Activated naive CD8-positive, alpha-beta T cell (primary cell): ENCODE measurements around the gene STC2.

Experiments
- H3K27ac Mint-ChIP-seq: one replicate; pipeline ENCODE4 v1.8.0; 2021; ENCODE audit warnings: mixed read lengths
- H3K27me3 Mint-ChIP-seq: one replicate; pipeline ENCODE4 v1.8.0; 2021; ENCODE audit warnings: mixed read lengths
- H3K36me3 Mint-ChIP-seq: one replicate; pipeline ENCODE4 v1.8.0; 2021; ENCODE audit warnings: mixed read lengths
- H3K4me1 Mint-ChIP-seq: one replicate; pipeline ENCODE4 v1.8.0; 2021; ENCODE audit warnings: low read depth, mixed read lengths
- H3K4me3 Mint-ChIP-seq: one replicate; pipeline ENCODE4 v1.8.0; 2021; ENCODE audit warnings: mild to moderate bottlenecking, mixed read lengths
- H3K9me3 Mint-ChIP-seq: one replicate; pipeline ENCODE4 v1.8.0; 2021; ENCODE audit warnings: low read depth, mixed read lengths

Gene STC2

GRCh38 chr5:173321886-173322285, 6.3 kb downstream of the STC2 start:
- H3K4me3 Mint-ChIP-seq, result no peak overlapping the region
- H3K27me3 Mint-ChIP-seq, result peaks cover 36% of the 10 kb centered on the region
- peaks cover 4% of the 10 kb centered on the region for H3K36me3 Mint-ChIP-seq
- peaks cover 20% of the 10 kb centered on the region for H3K4me1 Mint-ChIP-seq
- no peaks in the 10 kb centered on the region for H3K9me3 Mint-ChIP-seq
- no peak overlapping the region for H3K27ac Mint-ChIP-seq

GRCh38 chr5:173320259-173320658, 8.0 kb downstream of the STC2 start:
- Mint-ChIP-seq H3K36me3 (peaks cover 4% of the 10 kb centered on the region), H3K4me1 (peaks cover 12% of the 10 kb centered on the region), H3K27ac (no peak overlapping the region), H3K9me3 (no peaks in the 10 kb centered on the region), H3K27me3 (peaks cover 30% of the 10 kb centered on the region), H3K4me3 (no peak overlapping the region)

DNA sequence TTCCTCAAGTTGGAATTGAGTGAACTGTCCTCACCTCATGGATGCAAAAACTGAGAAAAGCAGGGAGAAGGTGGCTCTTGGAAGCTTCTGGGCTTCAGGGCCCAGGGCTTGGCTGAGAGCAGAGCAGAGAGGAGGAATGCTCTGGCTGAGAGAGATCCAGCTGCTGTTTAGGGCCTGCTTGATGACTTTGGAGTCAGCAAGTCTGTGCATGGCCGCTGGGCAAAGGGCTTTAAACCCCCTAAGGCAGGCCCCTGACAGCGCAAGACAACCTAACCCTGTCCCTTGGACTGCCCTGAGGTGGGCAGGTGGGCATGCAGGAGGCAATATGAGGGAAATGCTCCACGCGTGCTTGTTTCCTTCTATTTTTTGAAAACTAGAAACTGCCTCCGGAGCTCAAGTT, 8.6 kb downstream of the STC2 start:
- Mint-ChIP-seq H3K27me3 (peaks cover 30% of the 10 kb centered on the region), H3K27ac (no peak overlapping the region), H3K4me1 (peaks cover 10% of the 10 kb centered on the region), H3K4me3 (no peak overlapping the region), H3K36me3 (peaks cover 4% of the 10 kb centered on the region), H3K9me3 (no peaks in the 10 kb centered on the region)

- Mint-ChIP-seq H3K4me3 (no peak overlapping the region), H3K27ac (no peak overlapping the region), H3K27me3 (peaks cover 27% of the 10 kb centered on the region), H3K4me1 (peaks cover 4% of the 10 kb centered on the region), H3K36me3 (peaks cover 4% of the 10 kb centered on the region), H3K9me3 (no peaks in the 10 kb centered on the region)
Observed at GRCh38 chr5:173318881-173319620, 9.2 kb downstream of the STC2 start.

- H3K27me3 Mint-ChIP-seq, result peaks cover 23% of the 10 kb centered on the region
- no peaks in the 10 kb centered on the region for H3K36me3 Mint-ChIP-seq
- no peaks in the 10 kb centered on the region for H3K4me1 Mint-ChIP-seq
- H3K27ac Mint-ChIP-seq, result no peak overlapping the region
- no peaks in the 10 kb centered on the region for H3K9me3 Mint-ChIP-seq
- no peak overlapping the region for H3K4me3 Mint-ChIP-seq
Observed at GRCh38 chr5:173318330-173318729, 9.9 kb downstream of the STC2 start.

DNA sequence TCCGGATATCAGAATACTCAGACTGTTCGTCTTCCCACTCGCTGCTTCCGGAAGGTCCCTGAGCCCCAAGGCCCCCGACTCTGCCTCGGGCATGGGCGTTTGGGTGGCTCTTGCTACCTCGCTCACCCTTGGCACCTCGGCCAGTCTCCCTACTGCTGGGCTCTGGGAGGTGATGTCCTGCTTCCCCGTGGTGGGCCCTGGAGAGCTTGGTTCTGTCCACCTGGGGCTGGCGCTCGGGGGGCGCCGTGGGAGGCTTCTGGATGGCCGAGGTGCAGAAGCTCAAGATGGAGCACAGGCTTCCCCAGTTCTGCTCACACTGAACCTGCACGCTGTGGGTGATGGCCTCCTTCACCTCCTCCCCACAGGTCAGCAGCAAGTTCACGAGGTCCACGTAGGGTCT, 10.4 kb downstream of the STC2 start:
- Mint-ChIP-seq H3K4me3 (no peak overlapping the region), H3K9me3 (no peaks in the 10 kb centered on the region), H3K36me3 (no peaks in the 10 kb centered on the region), H3K27me3 (peaks cover 25% of the 10 kb centered on the region), H3K27ac (no peak overlapping the region), H3K4me1 (no peaks in the 10 kb centered on the region)

DNA sequence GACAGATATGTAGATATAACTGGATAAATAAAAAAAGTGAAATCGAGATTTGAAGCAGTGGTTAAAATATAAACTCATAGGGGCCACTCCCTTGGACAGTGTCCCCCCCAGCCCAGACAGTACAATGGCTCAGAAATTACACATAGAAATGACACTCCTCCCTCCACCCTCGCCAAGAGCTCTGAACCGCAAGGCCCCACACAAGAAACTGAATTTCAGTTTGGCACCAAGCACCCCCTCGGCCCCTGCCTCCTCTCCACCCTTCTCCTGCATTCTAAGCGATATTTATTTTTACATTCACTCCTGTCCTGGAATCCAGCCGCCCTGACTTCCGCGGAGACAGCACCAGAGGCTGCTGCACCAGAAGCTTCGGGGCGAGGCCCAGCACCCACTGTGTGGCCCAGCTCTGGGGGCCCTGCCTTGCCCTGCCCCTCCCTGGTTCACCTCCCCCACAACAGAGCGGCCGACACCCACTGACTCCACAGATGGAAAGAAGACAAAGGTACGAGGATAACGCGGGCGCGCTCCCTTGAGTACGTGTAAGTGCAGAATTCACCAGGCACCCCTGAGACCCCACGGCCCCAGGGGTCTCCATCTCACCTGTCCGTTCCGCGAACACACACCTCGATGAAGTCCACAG, 11.0 kb downstream of the STC2 start:
- H3K4me1 Mint-ChIP-seq, result no peaks in the 10 kb centered on the region
- H3K4me3 Mint-ChIP-seq, result no peak overlapping the region
- no peaks in the 10 kb centered on the region for H3K36me3 Mint-ChIP-seq
- no peaks in the 10 kb centered on the region for H3K9me3 Mint-ChIP-seq
- no peak overlapping the region for H3K27ac Mint-ChIP-seq
- H3K27me3 Mint-ChIP-seq, result peaks cover 26% of the 10 kb centered on the region

GRCh38 chr5:173316339-173317020, 11.7 kb downstream of the STC2 start:
- Mint-ChIP-seq H3K4me1 (no peaks in the 10 kb centered on the region), H3K9me3 (no peaks in the 10 kb centered on the region), H3K27me3 (peaks cover 32% of the 10 kb centered on the region), H3K36me3 (no peaks in the 10 kb centered on the region), H3K27ac (no peak overlapping the region), H3K4me3 (no peak overlapping the region)

DNA sequence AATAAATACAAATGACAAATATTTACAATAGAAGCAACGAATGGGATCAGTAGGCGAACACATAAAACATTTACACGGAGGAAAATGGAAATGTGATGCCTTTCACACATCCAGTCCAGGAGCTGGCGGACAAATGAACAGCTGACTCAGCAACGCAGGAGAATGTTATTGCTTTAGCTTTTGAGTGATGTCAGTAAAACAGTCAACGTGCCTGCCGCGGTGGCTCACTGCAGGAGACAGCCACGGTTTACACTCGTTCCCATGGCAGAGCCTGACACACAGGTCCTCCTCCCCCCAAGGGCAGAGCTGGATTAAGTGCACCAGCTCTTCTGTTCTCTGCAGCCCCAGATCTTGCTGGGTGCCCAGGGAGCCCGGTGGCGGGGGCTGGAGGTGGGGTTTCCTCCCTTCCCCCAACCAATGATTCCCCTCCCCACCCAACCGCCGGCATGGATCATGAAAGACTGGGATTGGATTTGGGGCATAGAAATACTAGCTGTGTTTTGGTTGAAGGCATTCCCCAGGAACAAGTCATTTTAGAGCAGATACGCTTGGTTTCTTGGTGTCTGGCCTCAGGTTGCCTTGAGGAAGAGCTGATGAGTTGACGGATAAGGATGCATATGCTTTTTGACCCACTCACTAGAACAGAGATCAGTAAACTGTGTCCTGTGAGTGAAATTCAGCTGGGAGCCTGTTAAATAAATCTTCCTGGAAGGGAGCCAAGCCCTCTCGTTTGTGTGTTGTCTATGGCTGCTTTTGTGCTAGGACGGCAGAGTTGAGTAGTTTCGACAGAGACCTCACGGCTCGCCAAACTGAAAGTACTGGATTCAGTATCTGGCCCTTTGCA, 12.5 kb downstream of the STC2 start:
- Mint-ChIP-seq H3K9me3 (no peaks in the 10 kb centered on the region), H3K27ac (no peak overlapping the region), H3K4me1 (no peaks in the 10 kb centered on the region), H3K4me3 (no peak overlapping the region), H3K27me3 (peaks cover 33% of the 10 kb centered on the region), H3K36me3 (no peaks in the 10 kb centered on the region)

DNA sequence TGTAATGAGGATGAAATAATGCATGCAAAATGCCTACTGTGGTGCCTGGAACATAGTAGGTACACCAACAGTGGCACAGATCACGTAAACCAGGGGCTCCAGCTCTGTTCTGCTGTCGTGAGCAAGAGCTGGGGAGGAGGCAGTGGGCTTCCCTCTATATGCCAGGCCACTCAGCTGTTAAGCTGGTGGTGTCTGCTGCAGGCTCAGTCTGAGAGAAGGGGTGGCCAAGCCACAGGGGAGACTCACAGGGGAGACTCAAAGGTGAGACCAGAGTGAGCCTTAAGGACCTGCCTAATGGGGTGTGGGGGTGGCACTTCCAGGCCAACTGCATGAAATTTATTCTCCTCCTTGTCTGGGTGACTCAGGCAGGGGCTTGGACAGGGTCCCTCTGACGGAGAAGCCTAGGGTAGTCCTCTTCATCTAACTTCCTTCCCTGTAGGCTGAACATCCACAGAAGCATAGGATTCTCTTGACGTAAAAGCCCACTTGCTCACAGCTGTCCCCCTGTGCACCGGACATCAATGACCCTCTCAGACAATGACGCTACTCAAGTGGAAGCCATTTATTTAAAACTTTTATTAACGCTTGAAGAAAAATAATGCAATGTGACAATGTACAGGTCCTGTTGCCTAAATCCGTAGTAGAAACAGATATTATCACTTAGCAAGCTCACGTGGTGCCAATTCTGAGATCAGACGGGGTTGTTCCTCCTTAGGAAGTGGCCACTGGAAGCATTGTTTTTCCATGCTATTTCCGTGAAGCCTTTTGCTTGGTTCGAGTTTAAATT, 13.9 kb downstream of the STC2 start:
- peaks cover 32% of the 10 kb centered on the region for H3K27me3 Mint-ChIP-seq

GRCh38 chr5:173313351-173313801, 14.8 kb downstream of the STC2 start:
- Mint-ChIP-seq H3K27me3 (peaks cover 35% of the 10 kb centered on the region), H3K9me3 (peaks cover 3% of the 10 kb centered on the region), H3K27ac (no peak overlapping the region), H3K36me3 (no peaks in the 10 kb centered on the region), H3K4me1 (no peaks in the 10 kb centered on the region), H3K4me3 (no peak overlapping the region)

More for the DNA sequence above, 13.9 kb downstream of the STC2 start:
- no peak overlapping the region for H3K27ac Mint-ChIP-seq
- no peaks in the 10 kb centered on the region for H3K36me3 Mint-ChIP-seq
- H3K4me1 Mint-ChIP-seq, result no peaks in the 10 kb centered on the region
- no peaks in the 10 kb centered on the region for H3K9me3 Mint-ChIP-seq
- no peak overlapping the region for H3K4me3 Mint-ChIP-seq

- Mint-ChIP-seq H3K4me3 (no peak overlapping the region), H3K36me3 (no peaks in the 10 kb centered on the region), H3K4me1 (no peaks in the 10 kb centered on the region), H3K27ac (no peak overlapping the region), H3K9me3 (peaks cover 8% of the 10 kb centered on the region), H3K27me3 (peaks cover 35% of the 10 kb centered on the region)
Observed at GRCh38 chr5:173312821-173313220, 15.4 kb downstream of the STC2 start.

DNA sequence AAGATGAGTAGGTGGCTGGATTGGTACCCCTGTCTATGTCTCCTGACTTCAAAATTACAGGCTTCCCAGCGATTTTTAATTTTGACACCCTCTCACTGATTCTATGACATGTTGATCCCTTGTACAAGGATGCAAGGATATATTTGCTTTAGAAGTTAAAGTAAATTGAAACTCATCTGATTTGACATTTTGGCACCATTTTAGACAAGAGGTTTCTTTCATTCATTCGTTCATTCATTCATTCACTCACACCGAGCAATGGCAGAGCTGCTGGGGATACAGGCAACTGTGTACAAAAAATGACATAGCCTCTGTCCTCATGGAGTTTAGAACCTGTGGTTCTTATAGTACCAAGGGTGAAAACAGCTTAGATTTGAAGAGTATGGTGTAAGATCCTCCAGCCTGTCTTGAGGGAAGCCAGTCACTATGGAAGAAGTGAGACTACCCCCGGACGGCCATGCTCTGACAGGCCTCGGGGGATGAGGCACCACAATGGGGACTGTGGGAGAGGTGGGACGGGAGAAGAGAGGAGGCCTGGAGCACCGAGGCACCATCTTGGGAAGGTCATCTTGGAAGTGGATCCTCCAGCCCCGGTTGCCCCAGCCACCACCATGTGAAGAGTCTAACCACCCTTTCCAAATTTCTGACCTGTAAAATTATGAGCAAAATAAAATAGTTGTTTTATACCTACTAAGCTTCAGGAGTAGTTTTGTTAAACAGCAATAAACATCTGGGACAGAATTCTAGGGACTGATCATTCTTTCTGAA, 16.2 kb downstream of the STC2 start:
- no peaks in the 10 kb centered on the region for H3K4me1 Mint-ChIP-seq
- H3K27ac Mint-ChIP-seq, result no peak overlapping the region
- no peak overlapping the region for H3K4me3 Mint-ChIP-seq
- no peaks in the 10 kb centered on the region for H3K36me3 Mint-ChIP-seq
- H3K27me3 Mint-ChIP-seq, result peaks cover 37% of the 10 kb centered on the region
- H3K9me3 Mint-ChIP-seq, result peaks cover 11% of the 10 kb centered on the region
